Adipocyte (in vitro differentiated cells): ENCODE results near the gene DENND6A.
"Not testable (repeated sequence)": the region's sequence is repeated elsewhere in the genome, so short reads cannot be mapped to it uniquely, and the experiment has no call there.

Source experiments
- DNase-seq: peaks from one replicate; pipeline ENCODE4 v3.0.0-alpha.2; 2015; ENCODE audit warnings: low read depth
- H3K27me3 ChIP-seq: replicated peaks from 2 replicates; pipeline ENCODE4 v1.7.0; 2013; ENCODE audit warnings: mild to moderate bottlenecking, low read length, moderate library complexity; ENCODE audit not compliant: control insufficient read depth, insufficient read depth
- H3K36me3 ChIP-seq: 2 replicates; pipeline ENCODE4 v1.7.0; 2013; ENCODE audit warnings: low read length, mild to moderate bottlenecking, moderate library complexity; ENCODE audit not compliant: control insufficient read depth, insufficient read depth, severe bottlenecking
- H3K4me1 ChIP-seq: 2 replicates; pipeline ENCODE4 v1.7.0; 2013; ENCODE audit warnings: mild to moderate bottlenecking, low read length, moderate library complexity; ENCODE audit not compliant: control insufficient read depth, insufficient read depth
- H3K4me3 ChIP-seq: 2 replicates; pipeline ENCODE4 v1.7.0; 2013; ENCODE audit warnings: mild to moderate bottlenecking, low read length, moderate library complexity
- H3K9ac ChIP-seq: 2 replicates; pipeline ENCODE4 v1.7.0; 2013; ENCODE audit warnings: mild to moderate bottlenecking, low read length, moderate library complexity
- H3K9me3 ChIP-seq: 2 replicates; pipeline ENCODE4 v1.7.0; 2013; ENCODE audit warnings: mild to moderate bottlenecking, low read length, moderate library complexity; ENCODE audit not compliant: control insufficient read depth

DENND6A gene

GRCh38 chr3:57692133-57692395 lies 813 bp downstream of the DENND6A start:
- H3K4me1 ChIP-seq, result peaks cover 22% of the 10 kb centered on the region
- not testable (repeated sequence) for H3K27me3 ChIP-seq, H3K36me3 ChIP-seq, H3K9me3 ChIP-seq, DNase-seq
- peak overlapping the region; percentile 92 for H3K9ac ChIP-seq
- peak overlapping the region; percentile 90 for H3K4me3 ChIP-seq

GRCh38 chr3:57691411-57692132 lies 1.3 kb downstream of the DENND6A start:
- Histone ChIP-seq H3K9ac (peak overlapping the region; percentile 92), H3K4me1 (peaks cover 22% of the 10 kb centered on the region), H3K36me3 (no peaks in the 10 kb centered on the region), H3K9me3 (no peaks in the 10 kb centered on the region), H3K27me3 (no peaks in the 10 kb centered on the region), H3K4me3 (peak overlapping the region; percentile 90)
- peak; percentile 29 for DNase-seq

GRCh38 chr3:57689367-57690053 lies 3.4 kb downstream of the DENND6A start:
- no peak overlapping the region for H3K9ac ChIP-seq
- H3K4me1 ChIP-seq, result peaks cover 22% of the 10 kb centered on the region
- no peaks in the 10 kb centered on the region for H3K36me3 ChIP-seq
- no peaks in the 10 kb centered on the region for H3K9me3 ChIP-seq
- H3K27me3 ChIP-seq, result no peaks in the 10 kb centered on the region
- H3K4me3 ChIP-seq, result no peak overlapping the region
- no peak for DNase-seq

GRCh38 chr3:57688291-57688690 lies 4.6 kb downstream of the DENND6A start:
- H3K27me3 ChIP-seq, result no peaks in the 10 kb centered on the region
- no peaks in the 10 kb centered on the region for H3K9me3 ChIP-seq
- H3K4me3 ChIP-seq, result no peak overlapping the region
- H3K9ac ChIP-seq, result no peak overlapping the region
- no peak for DNase-seq
- H3K4me1 ChIP-seq, result peaks cover 21% of the 10 kb centered on the region
- H3K36me3 ChIP-seq, result no peaks in the 10 kb centered on the region

- Histone ChIP-seq H3K9me3 (no peaks in the 10 kb centered on the region), H3K27me3 (no peaks in the 10 kb centered on the region), H3K36me3 (peaks cover 16% of the 10 kb centered on the region), H3K4me3 (no peak overlapping the region), H3K4me1 (peaks cover 1% of the 10 kb centered on the region), H3K9ac (no peak overlapping the region)
- DNase-seq, result no peak
Measured at GRCh38 chr3:57683286-57683685, 9.6 kb downstream of the DENND6A start.

- H3K4me1 ChIP-seq, result no peaks in the 10 kb centered on the region
- DNase-seq, result peak; percentile 42
Measured at GRCh38 chr3:57682284-57682683, 10.6 kb downstream of the DENND6A start.

GRCh38 chr3:57681691-57682090 lies 11.2 kb downstream of the DENND6A start:
- Histone ChIP-seq H3K9me3 (no peaks in the 10 kb centered on the region), H3K9ac (no peak overlapping the region), H3K4me3 (no peak overlapping the region), H3K36me3 (peaks cover 16% of the 10 kb centered on the region), H3K4me1 (no peaks in the 10 kb centered on the region), H3K27me3 (no peaks in the 10 kb centered on the region)
- no peak for DNase-seq

More at GRCh38 chr3:57682284-57682683, 10.6 kb downstream of the DENND6A start:
- Histone ChIP-seq H3K27me3 (no peaks in the 10 kb centered on the region), H3K9me3 (no peaks in the 10 kb centered on the region), H3K4me3 (no peak overlapping the region), H3K9ac (no peak overlapping the region), H3K36me3 (peaks cover 16% of the 10 kb centered on the region)

GRCh38 chr3:57680046-57680445 lies 12.8 kb downstream of the DENND6A start:
- Histone ChIP-seq H3K36me3 (peaks cover 16% of the 10 kb centered on the region), H3K9ac (no peak overlapping the region), H3K27me3 (no peaks in the 10 kb centered on the region), H3K9me3 (no peaks in the 10 kb centered on the region), H3K4me3 (no peak overlapping the region), H3K4me1 (no peaks in the 10 kb centered on the region)
- DNase-seq, result no peak

- Histone ChIP-seq H3K27me3 (no peaks in the 10 kb centered on the region), H3K9ac (no peak overlapping the region), H3K4me3 (no peak overlapping the region), H3K9me3 (no peaks in the 10 kb centered on the region), H3K4me1 (no peaks in the 10 kb centered on the region), H3K36me3 (peaks cover 16% of the 10 kb centered on the region)
- no peak for DNase-seq
Measured at GRCh38 chr3:57675530-57675929, 17.3 kb downstream of the DENND6A start.

- H3K27me3 ChIP-seq, result no peaks in the 10 kb centered on the region
- no peaks in the 10 kb centered on the region for H3K9me3 ChIP-seq
- no peak overlapping the region for H3K4me3 ChIP-seq
- H3K9ac ChIP-seq, result no peak overlapping the region
- H3K36me3 ChIP-seq, result peaks cover 3% of the 10 kb centered on the region
- no peaks in the 10 kb centered on the region for H3K4me1 ChIP-seq
- DNase-seq, result no peak
Measured at GRCh38 chr3:57673156-57673555, 19.7 kb downstream of the DENND6A start.

- Histone ChIP-seq H3K9me3 (no peaks in the 10 kb centered on the region), H3K4me3 (no peak overlapping the region), H3K36me3 (peaks cover 6% of the 10 kb centered on the region), H3K4me1 (peaks cover 13% of the 10 kb centered on the region), H3K27me3 (no peaks in the 10 kb centered on the region), H3K9ac (no peak overlapping the region)
- DNase-seq, result no peak
Measured at GRCh38 chr3:57670543-57670942, 22.3 kb downstream of the DENND6A start.
